Brain microvascular endothelial cell (primary cell): ENCODE results near the gene COMMD10.

ENCODE experiments used
- DNase-seq: peaks from one replicate; pipeline ENCODE4 v3.0.0-alpha.2; 2020
- H3K27ac ChIP-seq: fragments of 250-450 bp; sonication (Bioruptor Pico); 2 replicates; pipeline ENCODE4 v1.5.1; 2020; ENCODE audit warnings: mild to moderate bottlenecking, moderate library complexity
- H3K27me3 ChIP-seq: fragments of 250-450 bp; sonication (Bioruptor Pico); replicated peaks from 2 replicates; pipeline ENCODE4 v1.5.1; 2020; ENCODE audit warnings: mild to moderate bottlenecking
- H3K36me3 ChIP-seq: fragments of 250-450 bp; sonication (Bioruptor Pico); replicated peaks from 2 replicates; pipeline ENCODE4 v1.5.1; 2020; ENCODE audit warnings: mild to moderate bottlenecking
- H3K4me3 ChIP-seq: 2 replicates; pipeline ENCODE4 v1.5.1; 2011; ENCODE audit warnings: low read depth, mild to moderate bottlenecking, control low read depth, low read length, moderate library complexity
- CTCF ChIP-seq: IDR thresholded peaks from 2 replicates; pipeline ENCODE4 v1.5.1; 2011; ENCODE audit warnings: low read depth, mild to moderate bottlenecking, moderate library complexity, low read length, control low read depth, inconsistent platforms; ENCODE audit errors: missing control alignments
- in situ Hi-C: cut with HindIII; loops from 2 replicates; pipeline ENCODE4 v1.10.0; 2017; ENCODE audit warnings: low sequenced_read_pairs, low pct_ligation_motif_present

The COMMD10 gene

DNA sequence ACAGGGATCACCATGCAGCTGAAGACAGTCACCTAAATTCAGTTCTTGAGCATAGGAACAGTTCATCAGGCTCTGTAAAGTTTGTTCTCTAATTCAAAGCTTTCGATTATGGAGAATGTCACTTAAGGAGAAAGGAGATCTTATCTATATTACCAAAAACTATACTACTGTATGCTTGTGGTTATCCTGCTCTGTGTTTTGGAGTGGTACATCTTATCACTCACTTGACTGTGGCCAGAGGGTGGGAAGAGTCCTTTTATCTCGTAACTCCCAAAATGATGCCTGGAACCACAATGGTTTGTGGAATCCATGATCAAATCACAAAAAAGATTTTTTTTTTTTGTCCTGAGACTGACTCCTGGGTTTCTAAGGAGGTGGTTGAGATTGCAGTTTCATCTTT, 230.7 kb downstream of the COMMD10 start:
- no peak overlapping the region for H3K27ac ChIP-seq
- no peak for DNase-seq
- H3K36me3 ChIP-seq: no peaks in the 10 kb centered on the region
- no peak overlapping the region for H3K4me3 ChIP-seq
- TF ChIP-seq CTCF: no peak
- no peaks in the 10 kb centered on the region for H3K27me3 ChIP-seq
- in situ Hi-C loops: no loop called here

DNA sequence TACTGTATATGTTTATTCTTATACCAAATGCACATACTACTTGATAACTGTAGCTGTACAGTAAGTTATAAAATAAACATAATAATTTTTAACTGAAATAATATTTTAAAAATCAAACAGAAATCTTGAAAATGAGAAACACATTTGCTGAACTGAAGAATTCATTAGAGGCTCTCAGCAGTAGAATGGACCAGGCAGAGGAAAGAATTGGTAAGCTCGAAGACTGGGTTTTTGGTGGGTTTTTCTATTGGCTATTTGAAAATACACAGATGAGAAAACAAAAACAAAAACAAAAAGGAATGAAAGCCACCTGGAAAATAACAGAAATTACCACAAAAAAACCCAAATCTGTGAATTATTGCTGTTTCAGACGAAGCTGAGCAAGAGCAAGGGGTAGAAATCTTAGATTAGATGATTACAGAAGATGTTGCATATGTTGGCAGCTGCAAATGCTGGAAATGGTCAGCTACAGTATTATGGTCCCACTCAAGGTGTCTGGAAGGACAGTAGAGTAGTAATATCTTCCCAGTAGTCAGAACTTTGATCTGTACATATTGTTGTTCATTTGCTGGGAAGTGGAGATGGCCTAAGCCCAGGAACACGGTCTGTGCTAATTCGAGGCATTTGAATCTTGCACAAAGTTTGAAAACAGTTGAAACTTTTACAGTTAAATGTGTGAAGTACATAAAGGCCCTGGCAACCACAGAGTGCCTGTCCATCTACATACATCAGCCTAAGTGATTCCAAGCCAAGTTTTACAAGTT, 233.4 kb downstream of the COMMD10 start:
- Histone ChIP-seq H3K27me3 (no peaks in the 10 kb centered on the region), H3K27ac (no peak overlapping the region), H3K36me3 (no peaks in the 10 kb centered on the region), H3K4me3 (no peak overlapping the region)
- DNase-seq: no peak
- TF ChIP-seq CTCF: no peak
- in situ Hi-C loops: no loop called here

- no peak overlapping the region for H3K4me3 ChIP-seq
- in situ Hi-C loops: no loop called here
- no peaks in the 10 kb centered on the region for H3K27me3 ChIP-seq
- TF ChIP-seq CTCF: no peak
- peak; percentile 26 for DNase-seq
- no peak overlapping the region for H3K27ac ChIP-seq
- H3K36me3 ChIP-seq: no peaks in the 10 kb centered on the region
These were observed 235.7 kb downstream of the COMMD10 start for GRCh38 chr5:116320486-116320885.

DNA sequence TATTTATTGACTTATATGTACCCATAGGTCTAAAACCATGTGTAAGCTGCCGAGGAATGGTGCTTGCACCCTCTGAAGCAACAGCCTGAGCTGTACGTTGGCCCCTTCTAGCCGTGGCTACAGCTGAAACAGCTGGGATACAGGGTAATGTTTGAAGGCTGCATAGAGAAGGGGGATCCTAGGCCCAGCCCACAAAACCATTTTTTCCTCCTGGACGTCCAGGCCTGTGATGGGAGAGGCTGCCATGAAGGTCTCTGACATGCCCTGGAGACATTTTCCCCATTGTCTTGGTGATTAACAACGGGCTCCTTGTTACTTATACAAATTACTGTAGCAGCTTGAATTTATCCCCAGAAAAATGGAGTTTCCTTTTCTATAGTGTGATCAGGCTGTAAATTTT, 244.7 kb downstream of the COMMD10 start:
- H3K4me3 ChIP-seq: no peak overlapping the region
- no peak for TF ChIP-seq CTCF
- no peaks in the 10 kb centered on the region for H3K27me3 ChIP-seq
- in situ Hi-C loops: no loop called here
- no peak for DNase-seq
- no peaks in the 10 kb centered on the region for H3K36me3 ChIP-seq
- no peak overlapping the region for H3K27ac ChIP-seq

- no peak for TF ChIP-seq CTCF
- Histone ChIP-seq H3K4me3 (no peak overlapping the region), H3K36me3 (no peaks in the 10 kb centered on the region), H3K27ac (no peak overlapping the region), H3K27me3 (no peaks in the 10 kb centered on the region)
- in situ Hi-C loops: no loop called here
- DNase-seq: no peak
These were observed 256.0 kb downstream of the COMMD10 start for GRCh38 chr5:116340799-116341198.
